Muscle layer of duodenum (tissue), 2 donors: Measurements from ENCODE around the gene RFX2.

Experiments
- H3K27ac ChIP-seq: one replicate; pipeline ENCODE4 v1.7.0; 2013; ENCODE audit warnings: mild to moderate bottlenecking, low read length
- H3K27me3 ChIP-seq: one replicate; pipeline ENCODE4 v1.7.0; 2013; ENCODE audit warnings: low read depth, mild to moderate bottlenecking, control low read depth, low read length
- H3K36me3 ChIP-seq, 2 donors: one replicate each; pipeline ENCODE4 v1.7.0; 2013; ENCODE audit warnings: low read length in 2 of 2, control low read depth in 1 of 2, mild to moderate bottlenecking in 1 of 2; ENCODE audit not compliant: insufficient read depth in 2 of 2, control insufficient read depth in 1 of 2
- H3K4me1 ChIP-seq, 2 donors: one replicate each; pipeline ENCODE4 v1.7.0; 2013; ENCODE audit warnings: low read length in 2 of 2, mild to moderate bottlenecking in 2 of 2, control low read depth in 1 of 2, moderate library complexity in 1 of 2; ENCODE audit not compliant: insufficient read depth in 2 of 2, control insufficient read depth in 1 of 2
- H3K4me3 ChIP-seq, 2 donors: one replicate each; pipeline ENCODE4 v1.7.0; 2013; ENCODE audit warnings: low read length in 2 of 2, low read depth in 1 of 2, mild to moderate bottlenecking in 1 of 2
- H3K9me3 ChIP-seq, 2 donors: one replicate each; pipeline ENCODE4 v1.7.0; 2013; ENCODE audit warnings: low read length in 2 of 2, control low read depth in 1 of 2, mild to moderate bottlenecking in 1 of 2; ENCODE audit not compliant: control insufficient read depth in 1 of 2
- donor health status: healthy.

Gene RFX2

GRCh38 chr19:5978606-5979552 lies 131.4 kb downstream of the RFX2 start:
- Histone ChIP-seq H3K4me1 (peaks cover 32 to 50% of the 10 kb centered on the region in 2 donors), H3K27ac (no peak overlapping the region), H3K36me3 (peaks cover 4 to 7% of the 10 kb centered on the region in 2 donors), H3K4me3 (peak overlapping the region; percentile 42 to 98), H3K27me3 (no peaks in the 10 kb centered on the region), H3K9me3 (no peaks in the 10 kb centered on the region)

DNA sequence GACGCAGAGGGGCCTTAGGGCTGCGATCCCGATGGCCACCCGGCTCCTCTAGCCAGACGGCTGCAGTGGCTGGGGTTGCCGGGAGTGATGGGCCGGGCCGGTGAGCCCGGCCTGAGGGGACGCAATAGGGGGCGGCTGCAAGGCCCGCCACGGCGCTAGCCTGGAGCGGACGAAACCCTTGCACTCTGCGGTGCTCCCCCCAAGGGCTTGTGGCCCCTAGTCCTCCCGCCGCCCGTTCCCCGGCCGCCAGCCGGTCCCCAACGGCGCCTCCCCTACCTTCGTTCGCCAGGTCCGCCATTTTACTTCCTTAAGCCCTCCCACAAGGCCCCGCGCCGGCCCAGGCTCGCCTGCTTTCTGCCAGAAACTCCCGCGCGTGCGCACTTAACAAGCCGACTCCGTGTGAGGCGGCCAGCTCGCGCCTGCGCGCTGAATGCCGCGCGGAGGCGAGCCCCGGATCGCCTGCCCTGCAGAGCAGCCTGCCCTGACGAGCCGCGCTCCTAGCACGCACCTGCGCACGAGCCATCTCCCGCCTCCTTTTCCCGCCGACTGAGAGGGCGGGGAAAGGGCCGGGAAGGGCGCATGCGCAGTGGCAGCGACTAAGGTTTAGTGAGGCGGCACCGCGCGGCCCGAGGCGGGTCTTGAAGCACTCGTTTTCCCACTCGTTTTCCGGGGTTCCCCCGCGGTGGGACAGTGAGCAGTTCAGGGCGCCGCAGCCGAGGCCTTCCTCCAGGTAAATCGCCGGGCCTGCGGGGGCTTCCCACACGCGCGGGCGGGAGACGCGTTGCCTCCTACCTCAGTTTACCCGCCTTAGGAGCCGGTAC lies 132.3 kb downstream of the RFX2 start, which contains the start of gene RANBP3:
RANBP3 (minus strand) TSS at position 356 of the 821 bp plus-strand sequence; CDS start at position 298, 58 bp downstream.
- Histone ChIP-seq H3K27me3 (no peaks in the 10 kb centered on the region), H3K36me3 (peaks cover 7 to 11% of the 10 kb centered on the region in 2 donors), H3K4me1 (peaks cover 33 to 51% of the 10 kb centered on the region in 2 donors), H3K27ac (peak within 1 kb of the TSS; percentile 74), H3K4me3 (peak within 1 kb of the TSS; percentile 82 to 98), H3K9me3 (no peaks in the 10 kb centered on the region)

- Histone ChIP-seq H3K27me3 (no peaks in the 10 kb centered on the region), H3K4me1 (peaks cover 33 to 58% of the 10 kb centered on the region in 2 donors), H3K27ac (peak overlapping the region; percentile 74), H3K4me3 (peak overlapping the region; percentile 82 to 98), H3K36me3 (peaks cover 7 to 11% of the 10 kb centered on the region in 2 donors), H3K9me3 (no peaks in the 10 kb centered on the region)
Observed at GRCh38 chr19:5977222-5977784, 133.0 kb downstream of the RFX2 start.

DNA sequence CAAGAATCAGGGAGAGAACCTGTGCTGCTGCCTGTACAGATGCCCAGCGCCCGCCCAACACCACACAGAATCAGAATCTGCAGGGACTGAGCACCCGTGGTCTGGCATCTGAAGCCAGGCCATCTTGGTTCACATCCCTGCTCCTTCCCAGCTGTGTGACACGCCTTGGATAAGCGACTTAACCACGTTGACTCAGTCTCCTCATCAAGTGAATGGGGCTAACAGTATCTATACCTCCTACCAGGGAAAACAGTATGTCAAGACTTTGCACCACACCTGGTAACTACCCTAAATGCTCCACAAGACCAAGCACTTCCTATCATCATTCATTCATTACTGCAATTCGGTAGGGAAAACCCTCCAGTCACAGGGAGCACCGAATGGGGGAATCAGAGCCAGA lies 133.5 kb downstream of the RFX2 start:
- Histone ChIP-seq H3K27ac (peak overlapping the region; percentile 74), H3K4me3 (peak overlapping the region; percentile 82 to 98), H3K9me3 (no peaks in the 10 kb centered on the region), H3K36me3 (peaks cover 7 to 11% of the 10 kb centered on the region in 2 donors), H3K27me3 (no peaks in the 10 kb centered on the region), H3K4me1 (peaks cover 33 to 62% of the 10 kb centered on the region in 2 donors)

GRCh38 chr19:5975388-5975728 lies 134.9 kb downstream of the RFX2 start:
- Histone ChIP-seq H3K27me3 (no peaks in the 10 kb centered on the region), H3K9me3 (no peaks in the 10 kb centered on the region), H3K36me3 (peaks cover 7 to 11% of the 10 kb centered on the region in 2 donors), H3K4me3 (no peak overlapping the region), H3K27ac (no peak overlapping the region), H3K4me1 (peaks cover 33 to 62% of the 10 kb centered on the region in 2 donors)

- H3K36me3 ChIP-seq: peaks cover 7 to 11% of the 10 kb centered on the region in 2 donors
- H3K27ac ChIP-seq: no peak overlapping the region
- H3K9me3 ChIP-seq: no peaks in the 10 kb centered on the region
- no peaks in the 10 kb centered on the region for H3K27me3 ChIP-seq
- peaks cover 33 to 62% of the 10 kb centered on the region in 2 donors for H3K4me1 ChIP-seq
- no peak overlapping the region for H3K4me3 ChIP-seq
Observed at GRCh38 chr19:5974721-5975387, 135.4 kb downstream of the RFX2 start.

DNA sequence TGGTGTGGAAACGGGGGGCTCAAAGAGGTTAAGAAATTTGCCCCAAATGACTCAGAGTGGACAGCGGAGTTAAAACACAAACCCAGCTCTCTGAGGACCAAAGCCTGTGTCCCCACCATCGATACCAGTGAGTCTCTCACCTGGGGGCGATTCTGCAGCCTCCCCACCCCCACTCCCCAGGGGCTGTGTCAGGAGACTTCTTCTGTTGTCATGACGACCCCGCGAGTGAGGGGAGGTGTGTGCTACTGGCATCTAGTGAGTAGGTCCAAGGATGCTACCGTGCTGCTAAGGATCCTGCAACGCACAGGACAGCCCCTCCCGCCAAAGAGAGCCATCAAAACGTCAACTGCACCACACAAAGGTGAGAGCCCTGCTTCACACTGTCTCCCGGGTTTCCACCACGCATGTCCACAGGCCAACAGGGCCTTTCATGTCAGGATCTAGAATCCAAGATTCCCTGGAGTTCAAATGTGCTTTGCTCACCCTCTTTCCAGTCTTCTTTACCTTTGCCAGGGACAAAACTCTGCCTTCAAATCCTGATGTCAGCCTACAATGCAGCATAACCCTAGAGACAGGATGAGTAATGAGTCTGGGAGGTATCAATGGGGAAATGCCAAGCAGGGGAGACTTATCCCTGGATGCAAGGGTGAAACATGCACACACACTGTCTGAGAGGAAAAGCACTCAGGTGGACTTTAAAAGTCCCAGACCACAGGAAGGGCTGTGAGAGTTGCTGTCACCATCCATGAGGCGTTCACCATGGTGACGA lies 136.2 kb downstream of the RFX2 start:
- no peak overlapping the region for H3K27ac ChIP-seq

GRCh38 chr19:5973376-5973775 lies 136.9 kb downstream of the RFX2 start:
- Histone ChIP-seq H3K36me3 (peaks cover 7 to 11% of the 10 kb centered on the region in 2 donors), H3K27me3 (no peaks in the 10 kb centered on the region), H3K4me3 (no peak overlapping the region), H3K4me1 (peaks cover 40 to 61% of the 10 kb centered on the region in 2 donors), H3K9me3 (no peaks in the 10 kb centered on the region), H3K27ac (no peak overlapping the region)

More for the DNA sequence above, 136.2 kb downstream of the RFX2 start:
- Histone ChIP-seq H3K27me3 (no peaks in the 10 kb centered on the region), H3K4me3 (no peak overlapping the region), H3K36me3 (peaks cover 7 to 11% of the 10 kb centered on the region in 2 donors), H3K9me3 (no peaks in the 10 kb centered on the region), H3K4me1 (peaks cover 37 to 61% of the 10 kb centered on the region in 2 donors)

DNA sequence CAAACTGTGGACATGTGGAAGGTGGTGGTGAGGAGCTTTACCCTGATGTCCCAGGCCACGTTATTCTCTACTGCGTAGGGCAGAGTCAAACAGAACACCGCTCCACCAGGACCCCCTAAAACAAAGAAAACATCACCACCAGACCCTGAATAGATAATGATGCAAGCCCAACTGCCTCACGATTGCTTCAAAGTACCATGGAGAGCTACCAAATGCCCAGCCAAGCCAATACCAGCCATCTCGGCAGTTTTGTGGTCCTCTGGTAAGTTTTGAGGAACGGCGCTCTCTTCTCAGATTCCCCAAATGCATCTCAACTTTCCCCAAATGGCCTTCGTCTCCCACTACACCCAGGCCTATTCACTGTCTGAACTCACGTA lies 138.0 kb downstream of the RFX2 start:
- peaks cover 50 to 71% of the 10 kb centered on the region in 2 donors for H3K4me1 ChIP-seq
- H3K9me3 ChIP-seq: no peaks in the 10 kb centered on the region
- peaks cover 7 to 11% of the 10 kb centered on the region in 2 donors for H3K36me3 ChIP-seq
- H3K4me3 ChIP-seq: no peak overlapping the region
- no peak overlapping the region for H3K27ac ChIP-seq
- no peaks in the 10 kb centered on the region for H3K27me3 ChIP-seq

- Histone ChIP-seq H3K27ac (no peak overlapping the region), H3K36me3 (peaks cover 7 to 11% of the 10 kb centered on the region in 2 donors), H3K4me3 (no peak overlapping the region), H3K4me1 (peaks cover 51 to 71% of the 10 kb centered on the region in 2 donors), H3K9me3 (no peaks in the 10 kb centered on the region), H3K27me3 (no peaks in the 10 kb centered on the region)
Observed at GRCh38 chr19:5971714-5972354, 138.5 kb downstream of the RFX2 start.
